GM19372 (cell line): ENCODE results near the gene PLIN1.

Experiments
- ATAC-seq: cut with Tn5 transposase; IDR thresholded peaks from one replicate; pipeline ENCODE4 v1.9.1; 2021; ENCODE audit warnings: mild to moderate bottlenecking, low read depth, moderate library complexity; ENCODE audit not compliant: unreplicated experiment

Gene PLIN1

GRCh38 chr15:89672221-89673164, 6.7 kb downstream of the PLIN1 start:
- no peak for ATAC-seq

GRCh38 chr15:89671687-89672086, 7.5 kb downstream of the PLIN1 start:
- no peak for ATAC-seq

GRCh38 chr15:89670971-89671560, 8.1 kb downstream of the PLIN1 start:
- no peak for ATAC-seq

GRCh38 chr15:89669941-89670340, 9.2 kb downstream of the PLIN1 start:
- ATAC-seq = no peak

GRCh38 chr15:89669309-89669865, 9.8 kb downstream of the PLIN1 start:
- ATAC-seq = no peak

GRCh38 chr15:89668171-89668570, 11.0 kb downstream of the PLIN1 start:
- no peak for ATAC-seq

- ATAC-seq = no peak
These were observed 11.5 kb downstream of the PLIN1 start for GRCh38 chr15:89667706-89667960.

GRCh38 chr15:89666858-89667705, 12.1 kb downstream of the PLIN1 start:
- no peak for ATAC-seq

GRCh38 chr15:89666184-89666857, 12.8 kb downstream of the PLIN1 start:
- no peak for ATAC-seq

- ATAC-seq = peak; percentile 76
These were observed 13.6 kb downstream of the PLIN1 start for GRCh38 chr15:89665449-89666181.

GRCh38 chr15:89664441-89665350, 14.5 kb downstream of the PLIN1 start:
- no peak for ATAC-seq

- ATAC-seq = no peak
These were observed 16.1 kb downstream of the PLIN1 start for GRCh38 chr15:89662893-89663626.

- no peak for ATAC-seq
These were observed 18.6 kb downstream of the PLIN1 start for GRCh38 chr15:89660556-89660955.

- ATAC-seq = no peak
These were observed 19.9 kb downstream of the PLIN1 start for GRCh38 chr15:89659295-89659694.

GRCh38 chr15:89657686-89658200, 21.4 kb downstream of the PLIN1 start:
- no peak for ATAC-seq

- ATAC-seq = no peak
These were observed 22.9 kb downstream of the PLIN1 start for GRCh38 chr15:89656116-89656815.
